Heart right ventricle (tissue), 16 donors: ENCODE measurements around the gene SCUBE1. TPM values are rescaled to one million over a fixed set of nuclear protein-coding genes. Genes with fewer than 3 reads are reported as not detected.

Experiments used
- ATAC-seq, 8 donors: fragments of 200-7000 bp; cut with Tn5 transposase; one replicate each; pipeline ENCODE4 v1.9.1; 2020; ENCODE audit warnings: mild to moderate bottlenecking in 8 of 8, moderate library complexity in 8 of 8, moderate number of reproducible peaks in 1 of 8
- DNase-seq, 2 donors: peaks; one replicate each; pipeline ENCODE4 v3.0.0-alpha.2; 2020
- H3K27ac ChIP-seq, 10 donors: fragments of 200-600 bp; sonication (generic) in 2 of 10; one replicate each; pipeline versions ENCODE4 v1.5.0 to v1.8.0; 2020 to 2022; ENCODE audit warnings: mild to moderate bottlenecking in 3 of 10
- H3K27me3 ChIP-seq, 7 donors: fragments of 200-600 bp; one replicate each; pipeline ENCODE4 v1.8.0; 2021 to 2022; ENCODE audit warnings: mild to moderate bottlenecking in 2 of 7
- H3K36me3 ChIP-seq, 9 donors: fragments of 200-600 bp; sonication (generic) in 1 of 9; one replicate each; pipeline versions ENCODE4 v1.5.0 to v1.8.0; 2020 to 2022; ENCODE audit warnings: mild to moderate bottlenecking in 2 of 9
- H3K4me1 ChIP-seq, 9 donors: fragments of 200-600 bp; sonication (generic) in 1 of 9; one replicate each; pipeline versions ENCODE4 v1.5.0 to v1.8.0; 2020 to 2022; ENCODE audit warnings: mild to moderate bottlenecking in 4 of 9
- H3K4me3 ChIP-seq, 10 donors: fragments of 200-600 bp; sonication (generic) in 2 of 10; one replicate each; pipeline versions ENCODE4 v1.5.0 to v1.8.0; 2020 to 2022; ENCODE audit warnings: mild to moderate bottlenecking in 7 of 10, moderate library complexity in 2 of 10
- H3K9me3 ChIP-seq, 11 donors: fragments of 200-600 bp in 10 of 11; sonication (generic) in 2 of 11; one replicate each; pipeline versions ENCODE4 v1.5.0 to v1.8.0; 2013 to 2022; ENCODE audit warnings: mild to moderate bottlenecking in 2 of 11, control low read depth in 1 of 11, moderate library complexity in 1 of 11
- WGBS, 2 donors: extraction: QIAGEN DNeasy Blood & Tissue Kit; methylation state at CpG; one replicate each; pipeline ENCODE4 v1.1.7; 2013; ENCODE audit warnings: inconsistent platforms in 1 of 2; 5-methylcytosine and 5-hydroxymethylcytosine counted together
- intact Hi-C, 10 donors: fragments of 100-400 bp; cut with DNase I; formaldehyde crosslinking; loops; one replicate each; pipeline versions ENCODE4 v1.11.1 to v1.14.2; 2022
- polyA plus RNA-seq, 2 donors: library from polyadenylated mRNA; stranded (reverse); fragments of 200-250 nt; gene quantifications; one replicate each; pipeline ENCODE4 v1.2.3, GENCODE V29; 2013
- total RNA-seq, 10 donors: library from RNA; stranded (reverse); fragmentation: NEBNext Ultra II Directional in 3 of 10; extraction: Animal tissue kit (Norgen Biotek cat#: 25700) in 3 of 10; gene quantifications; one replicate each; pipeline versions ENCODE4 v1.2.1 to v1.2.4, GENCODE V29; 2021 to 2023
- TF ChIP-seq, protein P1 (sequence below), 9 donors: fragments of 200-600 bp; sonication (generic) in 2 of 9; IDR thresholded peaks; one replicate each; pipeline versions ENCODE4 v1.5.0 to v1.8.0; 2021 to 2022; ENCODE audit warnings: antibody characterized with exemption in 9 of 9, mild to moderate bottlenecking in 5 of 9, moderate library complexity in 1 of 9
- donor health status: Arrhythmogenic right ventricular cardiomyopathy.
- donor health status: ischemic (EF 13 %, LVEDD 7.1; RV severe dilation, severe dysfunction).
- donor health status: healthy with polysubstance abuse.
- donor health status: DM: no; HTN: yes; CAD: no.
- donor health status: DM: no; HTN: no; CAD: no.
- donor health status: ischemic (EF 25% LVEDD 6.9; RV normal size, moderate dysfunction).
- donor health status: ischemic (EF 25% LVEDD 5.7; RV mildly dilated, moderate dysfunction).
- donor health status: healthy.
- donor health status: DM: yes; HTN: yes; CAD: no.
- donor health status: Ischemic cardiomyopathy.
- donor health status: ischemic (EF 35%, LVEDD 5.7; RV mildly dilated, moderate dysfunction).
- donor health status: nonischemic (EF 11% LVEDD 7.7; RV severe dilation, severe dysfunction).
- donor health status: DM: yes; HTN: yes; CAD: no.
- donor health status: PGD.
- donor health status: ischemic (EF 29% LVEDD 5.4; RV normal size, mild dysfunction).
- donor health status: nonischemic (EF 23%, LVEDD 6.1; RV moderate dilation, normal function).

Gene SCUBE1
- total and polyA plus RNA-seq, 12 donors, result 0.01 to 0.60 (median 0.13) TPM; not detected in 1

DNA sequence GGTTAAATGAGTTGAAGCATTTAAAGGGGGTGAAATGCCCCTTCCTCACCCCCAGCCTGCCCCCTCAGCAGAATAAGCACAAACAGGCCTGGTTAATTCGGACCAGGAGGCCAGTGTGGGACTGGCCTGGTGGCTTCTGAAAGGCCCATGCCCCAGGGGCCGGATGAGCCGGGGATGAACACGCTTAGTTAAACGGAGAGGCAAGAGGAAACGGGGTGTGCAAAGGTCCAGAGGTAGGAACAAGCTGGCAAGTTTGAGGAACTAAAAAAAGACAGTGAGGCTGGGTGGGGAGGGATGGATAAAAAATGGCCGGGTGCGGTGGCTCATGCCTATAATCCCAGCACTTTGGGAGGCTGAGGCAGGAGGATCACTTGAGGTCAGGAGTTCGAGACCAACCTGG lies 11.5 kb downstream of the SCUBE1 start:
- Histone ChIP-seq H3K4me3 (no peak overlapping the region), H3K27ac (no peak overlapping the region), H3K4me1 (no peaks in the 10 kb centered on the region), H3K9me3 (no peaks in the 10 kb centered on the region), H3K27me3 (peaks cover 0 to 19% (median 0%) of the 10 kb centered on the region in 7 donors), H3K36me3 (no peaks in the 10 kb centered on the region)
- TF ChIP-seq, protein P1, sequence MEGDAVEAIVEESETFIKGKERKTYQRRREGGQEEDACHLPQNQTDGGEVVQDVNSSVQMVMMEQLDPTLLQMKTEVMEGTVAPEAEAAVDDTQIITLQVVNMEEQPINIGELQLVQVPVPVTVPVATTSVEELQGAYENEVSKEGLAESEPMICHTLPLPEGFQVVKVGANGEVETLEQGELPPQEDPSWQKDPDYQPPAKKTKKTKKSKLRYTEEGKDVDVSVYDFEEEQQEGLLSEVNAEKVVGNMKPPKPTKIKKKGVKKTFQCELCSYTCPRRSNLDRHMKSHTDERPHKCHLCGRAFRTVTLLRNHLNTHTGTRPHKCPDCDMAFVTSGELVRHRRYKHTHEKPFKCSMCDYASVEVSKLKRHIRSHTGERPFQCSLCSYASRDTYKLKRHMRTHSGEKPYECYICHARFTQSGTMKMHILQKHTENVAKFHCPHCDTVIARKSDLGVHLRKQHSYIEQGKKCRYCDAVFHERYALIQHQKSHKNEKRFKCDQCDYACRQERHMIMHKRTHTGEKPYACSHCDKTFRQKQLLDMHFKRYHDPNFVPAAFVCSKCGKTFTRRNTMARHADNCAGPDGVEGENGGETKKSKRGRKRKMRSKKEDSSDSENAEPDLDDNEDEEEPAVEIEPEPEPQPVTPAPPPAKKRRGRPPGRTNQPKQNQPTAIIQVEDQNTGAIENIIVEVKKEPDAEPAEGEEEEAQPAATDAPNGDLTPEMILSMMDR (IDR thresholded peaks at IDR 0.05), result no peak
- no peak for DNase-seq
- 93 to 96% methylated on average over 9 of the region's 9 CpGs for WGBS, 2 donors
- ATAC-seq, result no peak
- intact Hi-C loops, result no loop called here

DNA sequence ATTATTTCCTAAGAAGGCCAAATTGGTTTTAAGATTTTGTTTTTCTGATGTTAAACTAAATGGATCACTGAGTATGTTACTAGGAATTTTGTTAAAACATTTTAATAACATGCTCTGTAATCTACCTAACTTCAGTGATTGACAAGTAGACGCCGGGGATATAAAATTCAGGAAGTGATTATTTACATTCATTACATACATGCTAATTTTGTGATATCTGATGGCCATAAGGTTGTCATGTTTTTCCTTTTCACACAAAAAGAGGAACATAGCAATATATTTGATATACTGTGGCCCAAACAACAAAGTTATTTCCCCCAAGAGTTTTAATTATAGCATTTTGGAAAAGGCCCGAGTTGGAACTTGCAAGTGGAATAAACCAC lies 12.1 kb downstream of the SCUBE1 start:
- peaks cover 0 to 22% (median 0%) of the 10 kb centered on the region in 7 donors for H3K27me3 ChIP-seq
- 75 to 80% methylated on average over 3 of the region's 3 CpGs for WGBS, 2 donors
- TF ChIP-seq, protein P1 (IDR thresholded peaks at IDR 0.05), result no peak
- no peaks in the 10 kb centered on the region for H3K36me3 ChIP-seq
- no peak overlapping the region for H3K27ac ChIP-seq
- intact Hi-C loops, result no loop called here
- ATAC-seq (no peak), DNase-seq (no peak)
- H3K4me1 ChIP-seq, result no peaks in the 10 kb centered on the region
- H3K4me3 ChIP-seq, result no peak overlapping the region
- no peaks in the 10 kb centered on the region for H3K9me3 ChIP-seq

DNA sequence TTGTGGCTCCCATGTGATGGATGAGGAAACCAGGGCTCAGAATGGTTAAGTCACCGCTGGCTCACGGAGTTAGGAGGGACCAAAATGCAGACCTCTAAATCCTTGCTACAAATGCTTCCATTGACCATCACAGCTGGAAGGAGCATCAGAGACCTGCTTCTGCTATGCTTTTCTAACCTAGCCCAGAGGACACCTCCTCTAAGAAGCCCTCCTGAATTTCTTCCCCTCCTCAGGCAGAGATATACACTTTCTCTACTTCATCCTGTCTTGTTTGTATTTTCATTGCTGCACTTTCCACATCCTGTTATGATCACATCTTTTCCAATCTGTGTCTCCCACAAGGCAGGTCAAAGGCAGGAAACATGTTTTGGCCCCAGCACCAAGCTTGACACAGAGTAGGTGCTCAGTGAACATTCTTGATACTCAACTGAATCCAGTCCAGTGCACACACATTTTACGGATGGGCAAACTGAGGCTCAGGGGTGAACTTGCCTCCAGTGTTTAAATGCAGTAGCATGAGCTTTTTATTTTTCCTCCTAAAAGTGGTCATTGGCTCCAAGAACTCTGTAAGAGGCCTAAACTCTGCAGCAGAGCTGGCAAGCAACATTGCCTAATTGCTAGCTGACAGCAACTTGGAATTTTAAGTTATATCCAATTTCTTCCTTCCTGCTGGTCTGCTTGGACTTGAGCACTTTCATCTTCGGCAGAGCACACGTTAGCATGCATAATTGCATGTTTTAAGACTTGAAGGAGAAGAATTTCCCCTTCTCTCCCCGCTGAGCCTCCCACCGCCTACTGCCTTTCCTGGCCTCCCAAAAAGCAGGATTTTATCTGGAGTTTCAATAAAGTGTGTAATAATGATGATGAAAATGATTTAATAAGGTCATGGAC lies 12.7 kb downstream of the SCUBE1 start:
- 79 to 84% methylated on average over 7 of the region's 7 CpGs for WGBS, 2 donors
- peaks cover 0 to 22% (median 3%) of the 10 kb centered on the region in 7 donors for H3K27me3 ChIP-seq
- TF ChIP-seq, protein P1 (IDR thresholded peaks at IDR 0.05), result no peak
- intact Hi-C loops, result no loop called here
- no peak overlapping the region for H3K27ac ChIP-seq
- DNase-seq, result no peak
- no peak overlapping the region for H3K4me3 ChIP-seq
- H3K9me3 ChIP-seq, result no peaks in the 10 kb centered on the region
- ATAC-seq, result no peak
- H3K4me1 ChIP-seq, result no peaks in the 10 kb centered on the region
- no peaks in the 10 kb centered on the region for H3K36me3 ChIP-seq

DNA sequence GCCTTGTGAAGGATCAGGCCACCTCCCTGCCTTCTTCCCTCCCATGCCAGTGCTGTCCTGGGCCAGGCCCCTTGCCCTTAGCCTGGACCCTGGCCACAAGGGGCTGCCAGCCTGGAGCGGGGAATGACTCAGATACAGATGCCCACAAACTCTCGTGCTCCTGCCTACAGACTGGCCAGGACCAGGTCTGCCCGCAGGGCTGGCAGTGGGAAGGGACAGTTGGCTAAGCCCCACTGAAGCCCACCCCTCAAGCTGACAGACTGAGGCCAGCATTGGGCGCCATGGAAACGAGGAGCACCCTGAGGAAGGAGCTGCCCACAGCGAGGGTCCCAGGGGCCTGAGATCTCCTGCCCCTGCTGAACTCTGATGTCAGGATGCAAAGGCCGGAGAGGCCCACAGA lies 14.1 kb downstream of the SCUBE1 start:
- no peaks in the 10 kb centered on the region for H3K36me3 ChIP-seq
- H3K4me1 ChIP-seq, result no peaks in the 10 kb centered on the region
- H3K9me3 ChIP-seq, result no peaks in the 10 kb centered on the region
- H3K27me3 ChIP-seq, result peaks cover 0 to 30% (median 8%) of the 10 kb centered on the region in 7 donors
- H3K27ac ChIP-seq, result no peak overlapping the region
- TF ChIP-seq, protein P1 (IDR thresholded peaks at IDR 0.05), result no peak
- ATAC-seq (no peak), DNase-seq (no peak)
- 90 to 92% methylated on average over 7 of the region's 7 CpGs for WGBS, 2 donors
- intact Hi-C loops, result no loop called here
- no peak overlapping the region for H3K4me3 ChIP-seq
